Ectodermal cell (in vitro differentiated cells): Measurements from ENCODE around the gene FBXW8.

Experiments
- H3K27ac ChIP-seq: 2 replicates; pipeline ENCODE4 v1.7.0; 2013; ENCODE audit warnings: mild to moderate bottlenecking, low read depth, low read length; ENCODE audit not compliant: insufficient read depth, poor library complexity, severe bottlenecking
- H3K27me3 ChIP-seq: 2 replicates; pipeline ENCODE4 v1.7.0; 2013; ENCODE audit warnings: mild to moderate bottlenecking, low read length; ENCODE audit not compliant: insufficient read depth, control insufficient read depth, poor library complexity, severe bottlenecking
- H3K36me3 ChIP-seq: one replicate; pipeline ENCODE4 v1.7.0; 2013; ENCODE audit warnings: low read length; ENCODE audit not compliant: control insufficient read depth, insufficient read depth
- H3K4me1 ChIP-seq: one replicate; pipeline ENCODE4 v1.7.0; 2013; ENCODE audit warnings: low read length; ENCODE audit not compliant: control insufficient read depth, insufficient read depth
- H3K4me3 ChIP-seq: 2 replicates; pipeline ENCODE4 v1.7.0; 2013; ENCODE audit warnings: low read depth, low read length, control low read depth; ENCODE audit not compliant: insufficient read depth
- H3K9me3 ChIP-seq: 2 replicates; pipeline ENCODE4 v1.7.0; 2013; ENCODE audit warnings: mild to moderate bottlenecking, low read length, moderate library complexity; ENCODE audit not compliant: control insufficient read depth
- WGBS, 2 experiments: methylation state at CpG; one replicate each; pipeline ENCODE4 v1.1.7; 2013; ENCODE audit warnings: missing lambda C conversion rate in 2 of 2; 5-methylcytosine and 5-hydroxymethylcytosine counted together

FBXW8 gene

DNA sequence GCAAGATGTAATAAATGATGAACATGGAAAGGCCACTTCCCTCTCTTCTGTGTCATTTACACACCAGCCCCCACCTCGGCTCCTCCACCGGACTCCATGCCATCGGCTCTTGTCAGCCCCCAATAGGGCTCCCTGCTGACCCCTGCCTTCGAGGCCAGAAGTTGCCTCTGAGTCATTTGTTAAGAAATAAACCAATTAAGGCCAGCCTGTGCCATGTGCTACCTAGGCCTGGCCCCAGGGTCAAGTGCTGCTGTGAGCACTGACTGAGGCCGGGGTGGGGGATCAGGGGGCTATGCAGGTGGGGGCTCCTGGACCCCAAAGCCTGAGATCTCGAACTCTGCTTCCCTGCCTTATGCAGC lies 135.2 kb downstream of the FBXW8 start:
- WGBS, 2 experiments: 49 to 52% methylated on average over 6 of the region's 6 CpGs
- no peaks in the 10 kb centered on the region for H3K27me3 ChIP-seq
- H3K27ac ChIP-seq: no peak overlapping the region
- H3K9me3 ChIP-seq: no peaks in the 10 kb centered on the region
- H3K4me3 ChIP-seq: no peak overlapping the region
- H3K36me3 ChIP-seq: no peaks in the 10 kb centered on the region
- H3K4me1 ChIP-seq: peaks cover 11% of the 10 kb centered on the region

DNA sequence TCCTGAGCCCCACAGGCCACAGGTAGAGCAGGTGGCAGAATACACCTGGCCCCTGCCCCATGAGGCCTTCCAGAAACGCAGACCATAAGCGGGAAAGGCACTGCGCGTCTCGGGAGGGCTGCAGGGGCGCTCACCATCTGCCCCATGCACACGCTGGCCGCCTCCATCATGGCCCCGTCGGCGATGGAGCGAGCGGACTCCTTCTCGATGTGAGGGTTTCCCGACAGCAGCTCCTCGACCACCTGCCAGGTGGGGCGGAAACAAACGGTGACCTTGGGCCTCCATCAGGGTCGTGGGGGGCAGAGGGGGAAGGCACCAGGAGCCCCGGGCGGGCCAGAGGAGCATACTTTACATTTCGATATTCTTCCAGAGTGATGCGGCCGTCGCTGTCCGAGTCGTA lies 135.7 kb downstream of the FBXW8 start:
- Histone ChIP-seq H3K27me3 (no peaks in the 10 kb centered on the region), H3K9me3 (no peaks in the 10 kb centered on the region), H3K4me1 (peaks cover 11% of the 10 kb centered on the region), H3K4me3 (no peak overlapping the region), H3K36me3 (no peaks in the 10 kb centered on the region), H3K27ac (no peak overlapping the region)
- WGBS, 2 experiments: 93 to 95% methylated on average over 27 of the region's 27 CpGs

- H3K4me3 ChIP-seq: no peak overlapping the region
- H3K36me3 ChIP-seq: no peaks in the 10 kb centered on the region
- H3K9me3 ChIP-seq: no peaks in the 10 kb centered on the region
- 94% methylated on average over 20 of the region's 20 CpGs for WGBS, 2 experiments
- H3K27ac ChIP-seq: no peak overlapping the region
- H3K4me1 ChIP-seq: peaks cover 12% of the 10 kb centered on the region
- H3K27me3 ChIP-seq: no peaks in the 10 kb centered on the region
Observed at GRCh38 chr12:117046861-117047530, 136.2 kb downstream of the FBXW8 start.

GRCh38 chr12:117047810-117048584 lies 137.2 kb downstream of the FBXW8 start:
- Histone ChIP-seq H3K36me3 (no peaks in the 10 kb centered on the region), H3K9me3 (no peaks in the 10 kb centered on the region), H3K4me1 (peaks cover 22% of the 10 kb centered on the region), H3K27me3 (no peaks in the 10 kb centered on the region), H3K27ac (no peak overlapping the region), H3K4me3 (no peak overlapping the region)
- 88 to 89% methylated on average over 18 of the region's 18 CpGs for WGBS, 2 experiments

DNA sequence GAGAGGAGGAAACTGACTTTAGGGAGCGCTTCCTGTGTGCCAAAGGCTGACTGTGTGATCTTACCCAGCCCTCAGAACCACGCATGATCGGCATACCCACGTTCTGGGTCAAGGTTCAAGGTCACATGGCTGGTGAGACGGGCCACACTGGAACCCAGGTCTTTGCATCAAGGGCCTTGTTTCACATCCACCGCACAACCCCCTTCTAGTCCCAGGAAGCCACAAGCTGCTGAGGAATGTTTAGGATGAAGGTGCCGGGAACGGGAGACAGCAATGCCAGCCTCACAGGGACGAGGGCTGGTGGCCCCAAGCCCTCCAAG lies 137.8 kb downstream of the FBXW8 start:
- no peaks in the 10 kb centered on the region for H3K27me3 ChIP-seq
- H3K4me1 ChIP-seq: peaks cover 23% of the 10 kb centered on the region
- H3K36me3 ChIP-seq: no peaks in the 10 kb centered on the region
- H3K9me3 ChIP-seq: no peaks in the 10 kb centered on the region
- H3K4me3 ChIP-seq: no peak overlapping the region
- H3K27ac ChIP-seq: no peak overlapping the region
- 92% methylated on average over 9 of the region's 9 CpGs for WGBS, 2 experiments

- Histone ChIP-seq H3K27ac (no peak overlapping the region), H3K27me3 (no peaks in the 10 kb centered on the region), H3K4me1 (peaks cover 23% of the 10 kb centered on the region), H3K4me3 (no peak overlapping the region), H3K9me3 (no peaks in the 10 kb centered on the region), H3K36me3 (no peaks in the 10 kb centered on the region)
- whole genome bisulfite sequencing, 2 experiments: 93 to 96% methylated on average over 11 of the region's 11 CpGs
Observed at GRCh38 chr12:117049295-117049694, 138.5 kb downstream of the FBXW8 start.

DNA sequence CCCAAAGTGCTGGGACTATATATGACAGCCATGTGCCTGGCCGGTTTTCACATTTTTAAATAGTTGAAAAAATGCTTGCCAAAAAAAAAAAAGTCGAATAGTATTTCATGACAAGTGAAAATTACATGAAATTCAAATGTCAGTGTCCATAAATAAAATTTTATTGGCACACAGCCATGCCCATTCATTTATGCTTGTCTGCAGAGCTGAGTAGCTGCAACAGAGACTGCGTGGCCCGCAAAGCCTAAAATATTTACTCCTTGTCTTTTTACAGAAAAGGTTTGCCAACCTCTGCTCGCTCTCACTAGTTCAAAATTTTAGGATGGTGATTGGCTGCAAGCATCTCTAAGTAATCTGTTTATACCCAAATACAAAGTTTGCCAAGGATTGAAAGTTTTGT lies 139.3 kb downstream of the FBXW8 start:
- Histone ChIP-seq H3K27ac (no peak overlapping the region), H3K27me3 (no peaks in the 10 kb centered on the region)
- 87 to 96% methylated on average over 5 of the region's 5 CpGs for WGBS, 2 experiments

DNA sequence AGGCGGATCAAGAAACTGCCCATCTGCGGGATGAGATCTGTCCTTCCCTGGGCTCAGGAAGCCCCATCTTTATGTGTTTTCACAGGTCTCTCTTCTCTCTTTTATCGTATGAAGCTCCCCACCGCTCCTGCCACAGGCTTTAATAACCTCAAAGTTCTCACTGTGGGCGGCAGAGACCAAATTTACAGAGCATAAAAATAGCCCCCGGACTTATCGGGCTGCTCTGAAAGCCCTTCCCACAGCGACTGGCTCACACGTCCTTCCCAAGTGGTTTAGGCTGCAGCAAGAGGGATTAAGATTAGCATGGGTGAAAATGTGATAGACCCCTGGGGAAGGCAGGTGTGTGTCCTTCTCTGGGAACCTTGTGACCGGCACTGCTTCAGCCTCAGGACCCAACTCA lies 140.6 kb downstream of the FBXW8 start:
- H3K4me1 ChIP-seq: peaks cover 12% of the 10 kb centered on the region
- no peak overlapping the region for H3K27ac ChIP-seq
- no peaks in the 10 kb centered on the region for H3K9me3 ChIP-seq
- H3K4me3 ChIP-seq: no peak overlapping the region
- no peaks in the 10 kb centered on the region for H3K27me3 ChIP-seq
- H3K36me3 ChIP-seq: no peaks in the 10 kb centered on the region
- 78 to 82% methylated on average over 10 of the region's 10 CpGs for WGBS, 2 experiments

More for the DNA sequence above, 139.3 kb downstream of the FBXW8 start:
- no peaks in the 10 kb centered on the region for H3K36me3 ChIP-seq
- H3K4me1 ChIP-seq: peaks cover 20% of the 10 kb centered on the region
- no peaks in the 10 kb centered on the region for H3K9me3 ChIP-seq
- no peak overlapping the region for H3K4me3 ChIP-seq

DNA sequence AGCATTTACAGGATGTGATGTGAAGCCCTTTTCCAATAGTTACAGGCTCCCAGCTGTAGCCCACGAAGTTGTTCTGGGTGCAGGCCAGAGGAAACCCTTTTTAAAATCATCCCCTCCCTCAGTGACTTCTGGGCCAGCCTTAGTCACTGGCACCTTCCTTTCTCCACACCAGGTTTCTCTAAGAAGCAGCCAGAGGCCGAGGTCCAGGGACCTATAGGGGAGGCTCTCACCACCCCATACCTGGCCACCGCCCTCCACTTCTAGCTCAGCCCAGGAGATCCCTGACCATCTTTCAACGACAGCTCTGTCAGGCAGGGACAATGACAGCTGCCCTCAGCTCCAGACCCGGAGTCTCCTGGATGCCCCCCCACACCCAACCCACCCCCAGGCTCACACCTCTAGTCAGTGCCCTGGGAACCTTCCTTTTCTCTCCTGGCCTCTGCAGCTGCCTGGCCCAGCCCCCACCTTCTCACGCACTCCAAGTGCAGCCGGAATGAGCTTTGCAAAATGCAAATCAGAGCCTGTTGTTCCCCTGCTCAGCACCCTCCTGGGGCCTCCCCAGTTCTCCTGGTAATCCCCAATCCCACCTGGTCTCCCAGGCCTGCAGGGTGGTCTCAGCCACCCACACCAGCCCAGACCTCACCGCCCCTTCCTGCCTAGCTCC lies 141.8 kb downstream of the FBXW8 start:
- Histone ChIP-seq H3K9me3 (no peaks in the 10 kb centered on the region), H3K36me3 (no peaks in the 10 kb centered on the region), H3K27me3 (no peaks in the 10 kb centered on the region), H3K27ac (no peak overlapping the region), H3K4me3 (no peak overlapping the region), H3K4me1 (peaks cover 12% of the 10 kb centered on the region)
- 24 to 27% methylated on average over 8 of the region's 8 CpGs for WGBS, 2 experiments

DNA sequence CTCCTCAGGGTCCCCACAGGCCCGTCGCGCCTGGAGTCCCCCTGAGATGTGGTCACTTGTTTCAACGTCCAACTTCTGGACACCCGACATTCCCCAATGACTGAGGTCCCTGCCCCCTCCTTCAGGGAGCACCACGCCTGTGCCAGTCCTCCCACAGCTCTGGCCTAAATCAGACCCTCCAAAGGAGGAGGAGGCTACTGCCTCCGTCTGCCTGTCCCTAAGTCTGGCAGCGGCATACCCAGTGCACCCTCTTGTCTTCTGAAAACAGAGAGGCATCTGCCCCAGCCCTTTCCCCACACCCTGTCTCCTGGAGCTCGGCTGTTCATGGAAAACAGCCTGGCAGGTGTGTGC lies 142.3 kb downstream of the FBXW8 start:
- Histone ChIP-seq H3K27ac (no peak overlapping the region), H3K4me1 (peaks cover 12% of the 10 kb centered on the region), H3K4me3 (no peak overlapping the region), H3K9me3 (no peaks in the 10 kb centered on the region), H3K27me3 (no peaks in the 10 kb centered on the region), H3K36me3 (no peaks in the 10 kb centered on the region)
- WGBS, 2 experiments: 32 to 34% methylated on average over 9 of the region's 9 CpGs
